Measurements from ENCODE around the gene ZNF444. TPM values are rescaled to one million over a fixed set of nuclear protein-coding genes. Genes with fewer than 3 reads are reported as not detected.

ZNF444 gene
- total and polyA plus RNA-seq, 2 of the 4 experiments (the other 2 are of a cell fraction), result 2.5 to 20.3 TPM

DNA sequence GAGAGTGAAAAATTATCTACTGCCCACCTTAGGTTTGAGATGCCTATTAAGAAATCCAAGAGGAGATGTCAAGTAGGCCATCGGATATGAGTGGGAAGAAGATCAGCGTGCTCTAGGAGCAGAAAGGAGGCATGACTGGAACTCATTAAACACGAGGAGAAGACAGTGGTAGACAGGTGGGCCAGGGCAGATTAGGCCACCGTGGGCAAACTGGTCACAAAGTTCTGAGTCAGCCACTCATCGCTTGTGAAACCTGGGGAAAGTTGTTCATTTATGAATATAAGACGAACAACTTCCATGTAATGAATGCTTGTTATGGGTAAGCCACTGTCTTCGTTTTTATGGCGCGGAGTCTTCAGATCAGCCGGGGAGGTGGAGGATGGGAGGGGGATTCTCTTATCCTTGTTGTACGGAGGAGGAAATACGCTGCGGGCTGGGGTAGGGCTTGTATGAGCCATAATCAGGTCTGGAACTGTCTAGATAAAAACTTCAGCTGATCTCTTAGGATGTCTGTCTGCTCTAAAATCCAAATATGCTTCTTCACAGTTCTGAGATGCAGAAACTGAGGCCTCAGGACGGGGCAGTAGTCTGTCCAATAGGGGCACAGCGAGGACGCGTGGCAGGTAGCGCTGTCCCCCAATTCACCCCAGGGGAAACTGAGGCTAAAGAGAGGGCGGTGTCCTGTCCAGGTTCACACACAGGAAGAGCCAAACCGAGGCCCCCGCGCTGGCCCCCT, 1.1 kb upstream of the ZNF444 start:
- peak overlapping the region; percentile 36 for H4K5ac ChIP-seq (ENCODE audit: low read depth, low read length)
- 60% methylated on average over 4 of the region's 22 CpGs; no CpG with 5 or more reads in 1 of the 2 experiments for WGBS, 2 experiments (ENCODE audit: extremely low coverage in 2 of 2, insufficient read length in 1 of 2)
- peak overlapping the region; percentile 56 for H3K14ac ChIP-seq (replicated peaks; ENCODE audit: low read depth, low read length)
- intact Hi-C loops (cut with micrococcal nuclease) (loop anchor here (2.0 kb wide), 2 partner anchors 19 to 59 kb away; partner anchors contain the start of gene ZNF787), in situ Hi-C loops (cut with MboI; ENCODE audit: low sequenced_read_pairs) (loop anchor here (25.0 kb wide), 2 partner anchors 453 to 1678 kb away; partner anchors contain the start of genes CDC42EP5, EPN1 and LENG9), dilution Hi-C loops (cut with HindIII; ENCODE audit: low sequenced_read_pairs, unreplicated experiment) (no loop called here)
- no peak overlapping the region for H2BK120ac ChIP-seq (ENCODE audit: low read depth, low read length)
- H2BK5ac ChIP-seq (ENCODE audit: low read depth, low read length, poor library complexity, severe bottlenecking), result peak overlapping the region; percentile 51
- POLR2A ChIA-PET (ENCODE audit: unreplicated experiment), result interaction anchor here (1.5 kb wide), 1 partner anchor 19 kb away, joined by 8 read pairs; the partner anchor contains the start of gene ZNF787
- H4K91ac ChIP-seq (ENCODE audit: insufficient read depth, low read depth, low read length), result 0 out of 2 replicates have a peak overlapping the region, but pooled peaks have one; percentile 35
- DNase-seq (no peak), ATAC-seq (ENCODE audit: low read depth) (no peak)
- peak overlapping the region; percentile 44; the same call in 1 of the 2 replicates for H2AK5ac ChIP-seq (ENCODE audit: low read depth, low read length)
- H3K4me2 ChIP-seq (ENCODE audit: low read depth, low read length), result peak overlapping the region; percentile 71
- TF ChIP-seq NFE2L2 (IDR thresholded peaks at IDR 0.05; ENCODE audit: low read depth, low read length) (no peak), CEBPB (IDR thresholded peaks at IDR 0.05; ENCODE audit: low read depth, low read length) (no peak), RCOR1 (IDR thresholded peaks at IDR 0.05; ENCODE audit: insufficient replicate concordance, low read length) (no peak), MXI1 (IDR thresholded peaks at IDR 0.05; ENCODE audit: borderline replicate concordance, low read depth, low read length) (no peak), MAFK (IDR thresholded peaks at IDR 0.05; ENCODE audit: low read depth, low read length) (no peak), RAD21 (IDR thresholded peaks at IDR 0.05; ENCODE audit: low read length) (no peak), FOS (IDR thresholded peaks at IDR 0.05; ENCODE audit: low read depth, low read length) (no peak), CHD1 (IDR thresholded peaks at IDR 0.05; ENCODE audit: low read depth, low read length) (no peak), POLR2A (IDR thresholded peaks at IDR 0.05; ENCODE audit: low read depth, low read length) (no peak)
- TF ChIP-seq, protein P1, sequence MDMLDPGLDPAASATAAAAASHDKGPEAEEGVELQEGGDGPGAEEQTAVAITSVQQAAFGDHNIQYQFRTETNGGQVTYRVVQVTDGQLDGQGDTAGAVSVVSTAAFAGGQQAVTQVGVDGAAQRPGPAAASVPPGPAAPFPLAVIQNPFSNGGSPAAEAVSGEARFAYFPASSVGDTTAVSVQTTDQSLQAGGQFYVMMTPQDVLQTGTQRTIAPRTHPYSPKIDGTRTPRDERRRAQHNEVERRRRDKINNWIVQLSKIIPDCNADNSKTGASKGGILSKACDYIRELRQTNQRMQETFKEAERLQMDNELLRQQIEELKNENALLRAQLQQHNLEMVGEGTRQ (IDR thresholded peaks at IDR 0.05; ENCODE audit: low read depth, low read length), result no peak
- TF ChIP-seq, protein P2, sequence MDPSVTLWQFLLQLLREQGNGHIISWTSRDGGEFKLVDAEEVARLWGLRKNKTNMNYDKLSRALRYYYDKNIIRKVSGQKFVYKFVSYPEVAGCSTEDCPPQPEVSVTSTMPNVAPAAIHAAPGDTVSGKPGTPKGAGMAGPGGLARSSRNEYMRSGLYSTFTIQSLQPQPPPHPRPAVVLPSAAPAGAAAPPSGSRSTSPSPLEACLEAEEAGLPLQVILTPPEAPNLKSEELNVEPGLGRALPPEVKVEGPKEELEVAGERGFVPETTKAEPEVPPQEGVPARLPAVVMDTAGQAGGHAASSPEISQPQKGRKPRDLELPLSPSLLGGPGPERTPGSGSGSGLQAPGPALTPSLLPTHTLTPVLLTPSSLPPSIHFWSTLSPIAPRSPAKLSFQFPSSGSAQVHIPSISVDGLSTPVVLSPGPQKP (IDR thresholded peaks at IDR 0.05; ENCODE audit: borderline replicate concordance, low read depth, low read length), result no peak
- H3K4me3 ChIP-seq (ENCODE audit: insufficient read depth, low read depth, low read length), result peak overlapping the region; percentile 38
- H3K4ac ChIP-seq (ENCODE audit: low read depth, low read length), result peak overlapping the region; percentile 62
- no peaks in the 10 kb centered on the region for H3K9me3 ChIP-seq (ENCODE audit: control insufficient read depth, insufficient read depth, low read length)
- H4K8ac ChIP-seq (ENCODE audit: low read depth in 2 of 2, low read length in 2 of 2), result peak overlapping the region; percentile 77 to 82
- no peak overlapping the region for H3K23ac ChIP-seq (ENCODE audit: low read depth, low read length)
- H3K9ac ChIP-seq (ENCODE audit: low read depth, low read length), result peak overlapping the region; percentile 63
- CTCF ChIA-PET, result interaction anchor here (0.6 kb wide), 1 partner anchor 193 kb away, joined by 3 read pairs; no protein-coding TSS in a partner anchor
- H3K79me1 ChIP-seq (ENCODE audit: low read depth in 1 of 2, low read length in 2 of 2), result peaks cover 18 to 37% of the 10 kb centered on the region in 2 experiments
- peak overlapping the region; percentile 73 for H3K27ac ChIP-seq (ENCODE audit: insufficient read depth, low read length)
- no peak overlapping the region for H3K18ac ChIP-seq (ENCODE audit: low read depth, low read length)
- peaks cover 22% of the 10 kb centered on the region for H3K9me1 ChIP-seq (ENCODE audit: insufficient read depth, low read length)
- no peak overlapping the region for H2BK20ac ChIP-seq (ENCODE audit: low read depth, low read length)
- H2BK15ac ChIP-seq (ENCODE audit: low read depth, low read length), result no peak overlapping the region
- peaks cover 4% of the 10 kb centered on the region; the same call in 1 of the 2 replicates for H3K36me3 ChIP-seq (ENCODE audit: control insufficient read depth, insufficient read depth, low read length)
- H2AK9ac ChIP-seq (replicated peaks; ENCODE audit: low read depth, low read length, poor library complexity), result peak overlapping the region; percentile 69
- H3K27me3 ChIP-seq (ENCODE audit: control insufficient read depth, insufficient read depth, low read length), result no peaks in the 10 kb centered on the region
- H2AFZ ChIP-seq (replicated peaks; ENCODE audit: low read length, poor library complexity), result peak overlapping the region; percentile 95
- H3K56ac ChIP-seq (ENCODE audit: extremely low read depth, insufficient read depth, low read length), result peak overlapping the region; percentile 44; the same call in 1 of the 2 replicates
- peaks cover 3% of the 10 kb centered on the region; the same call in 1 of the 2 replicates for H4K20me1 ChIP-seq (ENCODE audit: insufficient read depth, low read length)
- H3K4me1 ChIP-seq (ENCODE audit: control insufficient read depth, insufficient read depth, low read length), result no peaks in the 10 kb centered on the region; the same call in 1 of the 2 replicates
- no TSS peak for BruUV-seq (replicated peaks)
